Stimulated activated naive CD8-positive, alpha-beta T cell treated with anti-CD3 and anti-CD28 coated beads, Interleukin-15, Interleukin-2, amounts not matched to agents 100 ng/mL and 50 ng/mL, for 24 hours (primary cell): ENCODE measurements around the gene CNFN.

Experiments
- H3K27ac Mint-ChIP-seq: one replicate; pipeline ENCODE4 v1.8.0; 2021; ENCODE audit warnings: mild to moderate bottlenecking, mixed read lengths
- H3K27me3 Mint-ChIP-seq: one replicate; pipeline ENCODE4 v1.8.0; 2021; ENCODE audit warnings: mixed read lengths
- H3K36me3 Mint-ChIP-seq: one replicate; pipeline ENCODE4 v1.8.0; 2021; ENCODE audit warnings: low read depth, mixed read lengths
- H3K4me1 Mint-ChIP-seq: one replicate; pipeline ENCODE4 v1.8.0; 2021; ENCODE audit warnings: low read depth, mixed read lengths
- H3K4me3 Mint-ChIP-seq: one replicate; pipeline ENCODE4 v1.8.0; 2021; ENCODE audit warnings: mild to moderate bottlenecking, mixed read lengths
- H3K9me3 Mint-ChIP-seq: one replicate; pipeline ENCODE4 v1.8.0; 2021; ENCODE audit warnings: mixed read lengths

CNFN gene

DNA sequence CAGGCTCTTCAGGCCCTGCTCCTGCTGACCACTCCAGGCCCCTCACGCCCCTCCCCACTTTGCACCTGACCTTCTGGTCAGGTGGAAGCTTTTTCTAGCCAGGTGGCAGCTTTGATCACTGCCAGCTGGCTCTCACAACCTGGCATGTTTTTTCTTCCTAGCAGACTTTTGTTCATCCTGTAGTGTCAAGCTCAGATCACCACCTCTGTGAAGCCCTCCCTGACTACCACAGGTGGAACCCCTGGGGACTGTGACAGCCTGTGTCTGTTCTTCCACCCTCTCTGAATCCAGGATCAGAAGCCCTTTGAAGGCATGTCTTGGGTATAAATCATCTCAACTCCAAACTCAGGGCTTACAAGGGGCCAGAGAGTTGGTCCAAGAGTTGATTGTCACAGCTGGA is 10.3 kb upstream of the CNFN start:
- H3K27ac Mint-ChIP-seq, result no peak overlapping the region
- H3K4me3 Mint-ChIP-seq, result no peak overlapping the region
- no peaks in the 10 kb centered on the region for H3K9me3 Mint-ChIP-seq
- peaks cover 7% of the 10 kb centered on the region for H3K36me3 Mint-ChIP-seq
- H3K27me3 Mint-ChIP-seq, result no peaks in the 10 kb centered on the region
- H3K4me1 Mint-ChIP-seq, result peaks cover 43% of the 10 kb centered on the region

DNA sequence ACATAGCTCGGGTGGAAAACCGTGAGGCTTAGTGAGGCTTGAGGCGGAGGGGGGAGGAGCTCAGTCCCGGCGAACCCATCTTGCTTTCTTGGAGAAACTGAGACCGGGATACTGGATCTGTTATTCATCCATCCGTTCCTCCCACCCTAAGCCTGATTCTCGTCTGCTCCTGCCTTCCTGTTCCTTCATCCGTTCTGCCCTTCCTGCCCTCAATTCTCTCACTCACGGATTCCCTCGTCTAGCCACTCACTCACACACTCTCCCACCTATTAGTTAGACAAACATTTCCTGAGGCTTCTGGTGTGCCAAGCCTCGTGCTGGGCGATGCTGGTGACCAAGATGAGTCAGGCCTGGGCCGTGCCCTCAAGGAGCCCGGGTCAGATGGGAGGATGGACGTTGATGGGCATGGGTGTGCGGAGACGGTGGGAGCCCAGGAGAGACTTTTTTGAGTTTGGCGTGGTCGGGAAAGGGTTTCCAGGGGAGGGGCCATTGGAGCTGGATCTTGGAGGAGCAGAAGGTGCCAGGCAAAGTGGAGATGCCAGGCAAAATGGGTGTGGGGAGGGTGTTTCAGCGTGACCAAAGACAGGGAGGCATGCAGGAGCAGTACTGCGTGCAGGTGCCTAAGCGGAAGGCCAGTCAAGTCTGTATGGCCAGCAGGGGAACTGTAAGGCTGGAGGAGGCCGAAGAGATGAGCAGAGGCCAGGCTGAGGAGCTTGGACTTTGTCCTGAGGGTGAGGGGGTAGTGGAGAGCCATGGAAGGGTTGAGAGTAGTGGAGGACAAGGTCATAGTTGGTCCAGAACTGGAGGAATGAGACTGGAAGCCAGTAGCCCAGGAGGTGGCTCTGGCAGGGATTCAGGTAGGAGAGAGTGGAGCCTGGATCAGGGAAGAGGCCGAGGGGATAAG is 7.4 kb upstream of the CNFN start:
- peak overlapping the region; percentile 83 for H3K27ac Mint-ChIP-seq
- no peaks in the 10 kb centered on the region for H3K36me3 Mint-ChIP-seq
- no peaks in the 10 kb centered on the region for H3K9me3 Mint-ChIP-seq
- H3K4me1 Mint-ChIP-seq, result peaks cover 43% of the 10 kb centered on the region
- no peaks in the 10 kb centered on the region for H3K27me3 Mint-ChIP-seq
- H3K4me3 Mint-ChIP-seq, result peak overlapping the region; percentile 89

DNA sequence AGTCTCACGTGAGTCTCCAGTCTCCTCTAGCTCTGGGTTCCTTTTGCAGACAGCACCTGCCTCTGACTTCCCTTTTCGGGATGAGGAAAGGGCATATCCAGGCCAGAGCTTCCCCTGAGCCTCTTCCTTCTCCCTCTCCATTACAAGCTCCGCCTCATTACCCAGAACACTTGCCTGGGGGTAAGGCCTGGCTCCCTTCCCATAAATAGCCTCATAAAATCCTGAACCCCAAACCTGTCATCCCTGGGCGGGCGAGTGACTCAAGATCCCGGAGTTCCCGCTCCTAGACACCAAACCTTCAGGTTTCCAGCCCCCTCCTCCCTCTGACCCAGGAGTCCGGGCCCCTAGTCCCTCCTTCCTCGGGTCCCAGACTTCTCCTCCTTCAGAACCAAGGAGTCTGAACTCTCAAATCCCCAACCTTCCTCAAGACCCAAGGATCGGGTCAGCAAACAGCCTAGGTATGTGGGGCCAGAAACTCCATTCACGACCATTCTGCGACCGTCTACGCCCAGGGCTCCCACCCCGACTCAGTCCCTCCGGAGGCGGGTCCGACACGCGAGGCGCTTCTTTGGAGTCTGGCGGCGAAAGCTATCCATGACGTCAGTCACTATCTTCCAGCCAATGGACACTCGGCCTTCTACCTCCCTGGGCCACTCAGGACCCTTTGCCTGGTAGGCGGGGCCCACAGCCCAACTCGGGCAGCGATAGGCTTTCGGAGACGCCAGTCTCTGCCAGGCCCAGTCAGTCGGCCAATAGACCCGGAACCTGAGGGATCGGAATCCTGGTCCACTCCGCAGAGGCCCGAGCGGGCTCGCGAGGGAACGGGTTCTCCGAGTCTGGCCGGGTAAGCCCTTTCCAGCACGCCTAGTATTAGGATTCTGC is 6.5 kb upstream of the CNFN start:
- H3K9me3 Mint-ChIP-seq, result no peaks in the 10 kb centered on the region
- H3K27ac Mint-ChIP-seq, result peak overlapping the region; percentile 83
- H3K4me3 Mint-ChIP-seq, result peak overlapping the region; percentile 89
- H3K27me3 Mint-ChIP-seq, result peaks cover 5% of the 10 kb centered on the region
- H3K4me1 Mint-ChIP-seq, result peaks cover 36% of the 10 kb centered on the region
- H3K36me3 Mint-ChIP-seq, result no peaks in the 10 kb centered on the region

DNA sequence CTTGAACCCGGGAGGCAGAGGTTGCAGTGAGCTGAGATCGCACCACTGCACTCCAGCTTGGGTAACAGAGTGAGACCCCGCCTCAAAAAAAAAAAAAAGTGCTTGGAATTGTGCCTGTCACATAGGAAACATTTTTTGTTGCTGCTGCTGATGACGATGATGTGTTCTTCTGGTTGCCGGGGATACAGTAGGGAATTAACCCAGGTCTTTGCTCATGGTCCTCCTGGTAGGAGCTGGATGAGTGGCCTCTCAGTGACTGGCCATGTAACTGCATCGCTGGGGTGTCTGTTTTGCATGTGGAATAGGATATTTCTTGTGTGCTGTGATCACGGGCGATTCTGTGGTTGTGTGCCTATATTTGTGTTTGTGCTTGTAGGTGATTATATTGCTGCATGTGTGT is 4.7 kb upstream of the CNFN start:
- Mint-ChIP-seq H3K9me3 (no peaks in the 10 kb centered on the region), H3K27ac (no peak overlapping the region), H3K27me3 (peaks cover 16% of the 10 kb centered on the region), H3K36me3 (no peaks in the 10 kb centered on the region), H3K4me3 (no peak overlapping the region), H3K4me1 (peaks cover 31% of the 10 kb centered on the region)

DNA sequence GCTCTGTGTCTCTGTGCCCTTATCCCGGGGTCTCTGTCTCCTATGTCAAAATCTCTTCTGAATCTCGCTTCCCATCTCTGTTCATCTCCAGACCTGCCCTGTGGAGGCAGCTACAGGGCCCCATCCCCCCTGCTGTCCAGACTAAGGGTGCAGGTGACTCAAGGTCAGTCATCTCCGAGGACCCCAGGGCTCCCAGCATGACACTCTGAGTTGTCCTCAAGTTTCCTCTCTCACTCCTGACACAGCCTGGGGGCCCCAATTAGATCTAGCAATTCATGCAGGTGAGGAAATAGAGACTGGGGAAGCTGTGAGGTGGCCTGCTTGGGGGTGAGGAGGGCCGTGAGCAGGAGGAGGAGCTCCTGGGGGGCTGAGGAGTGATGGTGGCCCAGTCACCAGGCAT is 2.1 kb upstream of the CNFN start:
- Mint-ChIP-seq H3K4me1 (peaks cover 12% of the 10 kb centered on the region), H3K4me3 (no peak overlapping the region), H3K9me3 (no peaks in the 10 kb centered on the region), H3K27ac (no peak overlapping the region), H3K36me3 (no peaks in the 10 kb centered on the region), H3K27me3 (peaks cover 24% of the 10 kb centered on the region)

DNA sequence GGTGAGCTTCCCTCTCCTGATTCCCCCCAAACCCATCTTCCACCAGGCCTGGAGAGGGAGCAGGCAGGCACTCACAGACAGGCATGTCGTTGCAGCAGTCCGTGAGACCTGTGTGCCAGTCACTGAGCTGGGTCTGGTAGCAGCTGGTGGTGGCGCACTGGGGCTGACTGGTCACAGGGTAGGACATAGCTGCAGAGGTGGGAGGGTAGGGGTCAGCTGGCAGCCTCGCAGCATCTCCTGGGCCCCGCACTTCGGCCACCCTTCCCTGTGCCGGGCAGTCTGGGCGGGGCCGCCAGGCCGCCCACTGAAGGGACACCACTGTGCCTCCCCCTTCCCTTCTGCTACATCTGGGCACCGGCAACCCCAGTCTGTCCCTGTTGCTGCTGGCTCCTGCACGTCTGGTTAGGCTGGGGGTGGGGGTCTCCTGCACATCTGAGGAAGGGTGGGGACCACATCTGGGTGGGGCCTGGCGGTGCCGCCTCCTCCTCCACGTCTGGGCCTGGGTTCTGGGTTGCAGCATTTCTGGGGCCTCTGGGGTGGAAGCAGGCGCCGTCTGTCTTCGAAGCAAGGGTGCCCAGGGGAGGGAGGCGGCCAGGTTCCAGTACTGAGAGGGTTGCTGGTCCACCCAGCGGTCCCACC is 1.1 kb downstream of the CNFN start:
- Mint-ChIP-seq H3K9me3 (no peaks in the 10 kb centered on the region), H3K27me3 (peaks cover 35% of the 10 kb centered on the region), H3K27ac (no peak overlapping the region), H3K4me1 (peaks cover 6% of the 10 kb centered on the region), H3K4me3 (no peak overlapping the region), H3K36me3 (no peaks in the 10 kb centered on the region)

DNA sequence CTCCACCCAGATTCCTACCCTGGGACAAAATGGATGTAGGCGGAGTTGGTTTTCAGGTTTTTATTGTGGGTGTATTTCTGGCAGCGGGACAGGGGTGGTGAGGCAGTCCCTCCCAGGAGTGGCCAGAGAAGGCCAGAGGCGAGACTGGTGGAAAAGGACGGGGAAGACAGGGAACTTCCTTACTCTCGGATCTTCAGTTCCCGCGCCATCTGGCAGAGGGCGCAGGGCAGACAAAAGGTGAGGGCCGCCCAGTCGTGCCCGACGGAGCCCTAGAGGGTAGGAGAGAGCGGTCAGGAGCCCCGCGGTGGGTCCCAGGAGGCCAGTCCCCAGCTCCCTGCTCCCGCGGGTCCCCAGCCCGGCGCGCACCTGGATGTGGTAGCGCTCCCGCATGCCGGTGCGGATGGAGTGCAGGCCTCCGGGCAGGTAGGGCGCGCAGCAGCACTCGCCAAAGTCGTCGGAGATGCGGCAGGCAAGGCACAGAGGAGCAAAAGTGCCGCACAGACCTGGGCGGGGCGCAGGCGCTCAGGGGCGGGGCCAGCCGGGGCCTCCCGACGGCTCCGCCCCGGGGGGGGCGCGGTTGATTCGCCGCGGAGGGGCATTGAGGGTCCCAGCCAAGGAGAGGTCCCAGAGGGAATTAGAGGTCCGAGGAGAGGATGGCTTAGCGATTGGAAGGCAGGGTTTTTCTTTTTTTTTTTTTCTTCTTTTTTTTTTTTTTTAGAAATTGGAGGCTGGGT is 3.0 kb downstream of the CNFN start:
- no peaks in the 10 kb centered on the region for H3K9me3 Mint-ChIP-seq
- peaks cover 6% of the 10 kb centered on the region for H3K4me1 Mint-ChIP-seq
- H3K36me3 Mint-ChIP-seq, result no peaks in the 10 kb centered on the region
- H3K27ac Mint-ChIP-seq, result no peak overlapping the region
- peak overlapping the region; percentile 51 for H3K4me3 Mint-ChIP-seq
- peaks cover 44% of the 10 kb centered on the region for H3K27me3 Mint-ChIP-seq

DNA sequence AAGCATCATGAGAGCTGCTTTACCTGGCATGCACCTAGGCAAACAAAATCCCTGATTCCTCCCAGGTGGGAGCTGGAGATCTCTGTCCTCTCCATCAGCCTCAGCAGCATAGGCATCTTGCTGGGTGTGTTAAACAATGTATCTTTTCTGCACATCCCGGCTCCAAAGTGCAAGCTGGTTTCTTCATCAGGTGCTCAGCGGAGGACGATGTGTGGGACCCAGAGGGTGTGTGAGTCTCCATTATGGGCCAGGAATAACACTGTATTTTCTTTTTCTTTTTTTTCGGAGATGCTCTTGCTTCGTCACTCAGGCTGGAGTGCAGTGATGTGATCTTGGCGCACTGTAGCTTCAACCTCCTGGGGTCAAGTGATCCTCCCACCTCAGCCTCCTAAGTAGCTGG is 9.9 kb downstream of the CNFN start:
- Mint-ChIP-seq H3K27me3 (peaks cover 23% of the 10 kb centered on the region), H3K9me3 (no peaks in the 10 kb centered on the region), H3K36me3 (no peaks in the 10 kb centered on the region), H3K4me3 (no peak overlapping the region), H3K27ac (no peak overlapping the region), H3K4me1 (peaks cover 11% of the 10 kb centered on the region)

DNA sequence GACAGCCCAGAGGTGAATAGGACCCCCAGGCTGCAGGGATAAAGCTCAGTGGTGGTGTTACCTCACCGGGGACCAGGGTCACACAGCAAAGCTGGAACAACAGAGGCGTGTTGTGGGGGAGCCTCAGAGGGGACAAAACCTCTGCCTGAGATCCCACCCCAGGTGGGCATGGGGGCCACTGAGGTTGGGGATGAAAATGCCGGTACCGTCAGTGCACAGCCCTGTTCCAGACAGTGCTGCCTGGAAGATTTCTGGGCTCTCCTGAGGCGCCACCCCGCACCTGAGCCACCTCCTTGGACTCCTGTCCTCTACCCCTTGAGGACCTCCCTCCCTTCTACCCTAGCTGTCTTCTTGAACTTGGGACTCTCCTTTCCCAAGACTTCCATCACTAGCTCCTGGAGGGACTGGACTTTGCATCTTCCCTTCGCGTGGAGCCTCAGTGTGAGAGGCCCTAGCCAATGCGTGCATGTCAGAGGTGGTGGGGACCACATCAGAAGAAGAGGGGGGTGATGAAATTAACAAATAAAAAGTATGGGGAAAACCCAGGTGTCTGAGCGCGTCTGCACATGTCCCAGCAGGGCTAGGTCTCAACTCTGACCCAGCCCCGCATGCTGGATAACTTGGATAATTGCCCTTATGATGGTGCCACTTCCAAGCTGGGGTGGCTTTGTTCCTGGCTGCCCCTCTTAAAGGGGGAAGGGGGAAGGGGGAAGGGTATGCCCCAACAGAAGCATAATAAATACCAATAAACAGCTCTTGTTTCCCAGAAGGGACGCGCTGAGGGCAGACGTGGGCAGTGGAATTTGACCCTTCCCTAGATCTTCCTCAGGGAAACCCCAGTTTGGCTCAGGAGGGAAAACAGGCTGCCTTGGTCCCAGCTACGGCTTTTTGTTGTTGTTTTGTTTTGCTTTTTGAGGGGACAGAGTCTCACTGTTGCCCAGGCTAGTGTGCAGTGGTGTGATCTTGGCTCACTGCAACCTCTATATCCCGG is 11.6 kb downstream of the CNFN start:
- Mint-ChIP-seq H3K27me3 (peaks cover 23% of the 10 kb centered on the region), H3K4me3 (no peak overlapping the region), H3K4me1 (peaks cover 11% of the 10 kb centered on the region), H3K27ac (no peak overlapping the region), H3K36me3 (no peaks in the 10 kb centered on the region), H3K9me3 (no peaks in the 10 kb centered on the region)

DNA sequence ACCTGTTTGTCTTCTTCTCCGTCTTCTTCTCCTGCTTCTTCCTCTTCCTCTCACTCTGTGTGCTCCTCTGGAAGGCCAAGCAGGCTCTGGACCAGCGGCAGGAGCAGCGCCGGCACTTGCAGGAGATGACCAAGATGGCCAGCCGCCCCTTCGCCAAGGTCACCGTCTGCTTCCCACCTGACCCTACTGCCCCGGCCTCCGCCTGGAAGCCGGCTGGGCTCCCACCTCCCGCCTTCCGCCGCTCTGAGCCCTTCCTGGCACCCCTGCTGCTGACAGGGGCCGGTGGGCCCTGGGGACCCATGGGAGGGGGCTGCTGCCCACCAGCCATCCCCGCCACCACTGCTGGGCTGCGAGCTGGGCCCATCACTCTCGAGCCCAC is 13.9 kb downstream of the CNFN start:
- Mint-ChIP-seq H3K4me1 (peaks cover 11% of the 10 kb centered on the region), H3K27ac (no peak overlapping the region), H3K36me3 (no peaks in the 10 kb centered on the region), H3K27me3 (peaks cover 6% of the 10 kb centered on the region), H3K4me3 (no peak overlapping the region), H3K9me3 (no peaks in the 10 kb centered on the region)

DNA sequence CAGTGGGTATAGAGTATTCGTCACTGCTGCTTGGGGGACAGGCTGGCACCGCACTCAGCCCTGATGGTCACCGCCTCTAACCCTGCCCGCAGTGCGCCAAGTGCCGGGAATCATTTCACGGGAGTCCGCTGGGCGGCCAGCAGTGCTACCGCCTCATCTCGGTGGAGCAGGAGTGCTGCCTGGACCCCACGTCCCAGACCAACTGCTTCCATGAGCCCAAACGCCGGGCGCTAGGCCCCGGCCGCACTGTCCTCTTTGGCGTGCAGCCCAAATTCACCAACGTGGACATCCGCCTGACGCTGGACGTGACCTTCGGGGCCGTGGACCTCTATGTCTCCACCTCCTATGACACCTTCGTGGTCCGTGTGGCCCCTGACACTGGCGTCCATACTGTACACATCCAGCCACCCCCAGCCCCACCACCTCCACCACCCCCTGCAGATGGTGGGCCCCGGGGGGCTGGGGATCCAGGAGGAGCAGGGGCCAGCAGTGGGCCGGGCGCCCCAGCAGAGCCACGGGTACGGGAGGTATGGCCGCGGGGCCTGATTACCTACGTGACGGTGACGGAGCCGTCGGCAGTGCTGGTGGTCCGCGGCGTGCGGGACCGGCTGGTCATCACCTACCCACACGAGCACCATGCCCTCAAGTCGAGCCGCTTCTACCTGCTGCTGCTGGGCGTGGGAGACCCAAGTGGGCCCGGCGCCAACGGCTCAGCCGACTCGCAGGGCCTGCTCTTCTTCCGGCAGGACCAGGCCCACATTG is 14.5 kb downstream of the CNFN start:
- H3K9me3 Mint-ChIP-seq, result no peaks in the 10 kb centered on the region
- H3K36me3 Mint-ChIP-seq, result no peaks in the 10 kb centered on the region
- peaks cover 11% of the 10 kb centered on the region for H3K4me1 Mint-ChIP-seq
- H3K27ac Mint-ChIP-seq, result no peak overlapping the region
- H3K27me3 Mint-ChIP-seq, result peaks cover 2% of the 10 kb centered on the region
- H3K4me3 Mint-ChIP-seq, result no peak overlapping the region

DNA sequence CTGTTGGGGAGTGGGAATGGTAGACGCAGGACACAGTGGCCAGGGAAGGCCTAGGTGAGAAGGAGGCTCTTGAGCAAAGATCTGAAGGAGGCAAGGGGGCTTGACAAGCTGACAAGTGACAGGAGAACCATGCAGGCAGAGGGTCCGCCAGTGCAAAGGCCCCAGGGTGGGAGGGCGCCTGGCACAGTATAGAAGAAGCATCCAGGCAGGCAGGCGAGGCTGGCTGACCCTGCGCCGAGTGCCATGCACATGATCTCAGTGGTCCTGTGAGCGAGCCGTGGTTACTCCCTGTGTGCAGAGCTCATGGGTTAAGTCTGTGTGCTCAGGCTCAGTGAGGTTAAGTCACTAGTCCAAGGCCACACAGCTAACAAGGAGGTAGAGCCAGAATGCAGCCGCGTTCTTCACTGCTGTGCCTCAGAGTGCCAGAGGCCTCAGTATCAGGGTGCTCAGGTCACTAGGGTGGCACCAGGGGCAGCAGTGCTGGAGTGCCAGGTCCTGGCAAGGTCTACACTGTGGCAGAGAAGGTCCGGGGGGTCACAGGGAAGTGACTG is 15.2 kb downstream of the CNFN start:
- no peak overlapping the region for H3K27ac Mint-ChIP-seq

More for the DNA sequence above, 15.2 kb downstream of the CNFN start:
- H3K4me1 Mint-ChIP-seq, result peaks cover 11% of the 10 kb centered on the region
- no peaks in the 10 kb centered on the region for H3K36me3 Mint-ChIP-seq
- H3K4me3 Mint-ChIP-seq, result no peak overlapping the region
- H3K9me3 Mint-ChIP-seq, result no peaks in the 10 kb centered on the region
- H3K27me3 Mint-ChIP-seq, result no peaks in the 10 kb centered on the region
